HEK293 (cell line): ENCODE results near the gene TIAM2.

ENCODE experiments used
- CTCF ChIA-PET: fragments of 350-600 bp; formaldehyde crosslinking; extraction: SDS; loops from one replicate; lab custom pipeline; 2021; ENCODE audit warnings: antibody characterized with exemption; lab: Yijun Ruan, JAX
- POLR2A ChIA-PET: fragments of 300-600 bp; formaldehyde crosslinking; extraction: SDS; loops from one replicate; lab custom pipeline; 2020; ENCODE audit warnings: antibody characterized with exemption, inconsistent platforms; lab: Yijun Ruan, JAX
- H3K27ac ChIP-seq: fragments of 200-500 bp; sonication (Bioruptor generic); 2 replicates; pipeline ENCODE4 v1.5.1; 2014; ENCODE audit warnings: low read depth, low read length, control low read depth, inconsistent platforms; ENCODE audit errors: extremely low read depth
- H3K36me3 ChIP-seq, 2 experiments: fragments of 200-500 bp in 1 of 2; sonication (Bioruptor generic) in 1 of 2; 1 replicate in 1 of 2; 2 replicates in 1 of 2; pipeline ENCODE4 v1.5.1; 2014 to 2017; ENCODE audit warnings: inconsistent platforms in 2 of 2, low read length in 2 of 2; ENCODE audit not compliant: control insufficient read depth in 2 of 2, insufficient read depth in 1 of 2
- H3K4me1 ChIP-seq: fragments of 200-500 bp; sonication (Bioruptor generic); 2 replicates; pipeline ENCODE4 v1.5.1; 2014; ENCODE audit warnings: mild to moderate bottlenecking, low read length, inconsistent platforms; ENCODE audit not compliant: control insufficient read depth, insufficient read depth
- H3K4me3 ChIP-seq: 2 replicates; pipeline ENCODE4 v1.5.1; 2011; ENCODE audit warnings: low read depth, mild to moderate bottlenecking, control low read depth, low read length, moderate library complexity
- H3K9me3 ChIP-seq: fragments of 200-500 bp; sonication (Bioruptor generic); 2 replicates; pipeline ENCODE4 v1.5.1; 2014; ENCODE audit warnings: low read depth, low read length, inconsistent platforms; ENCODE audit not compliant: control insufficient read depth, insufficient read depth
- BCL11A ChIP-seq: fragments of 450-650 bp; formaldehyde crosslinking; IDR thresholded peaks from 2 replicates; pipeline ENCODE4 v1.5.1; 2016; ENCODE audit warnings: low read depth, missing biosample characterization, missing genetic modification characterization
- OSR2 ChIP-seq: fragments of 450-650 bp; formaldehyde crosslinking; IDR thresholded peaks from 2 replicates; pipeline ENCODE4 v1.5.1; 2016; ENCODE audit warnings: missing biosample characterization, missing genetic modification characterization
- OVOL3 ChIP-seq: fragments of 450-650 bp; formaldehyde crosslinking; IDR thresholded peaks from 2 replicates; pipeline ENCODE4 v1.5.1; 2016; ENCODE audit warnings: missing biosample characterization, missing genetic modification characterization
- RBAK ChIP-seq: fragments of 450-650 bp; formaldehyde crosslinking; IDR thresholded peaks from 2 replicates; pipeline ENCODE4 v1.5.1; 2016; ENCODE audit warnings: missing biosample characterization, missing genetic modification characterization
- REST ChIP-seq: fragments of 450-650 bp; formaldehyde crosslinking; IDR thresholded peaks from 2 replicates; pipeline ENCODE4 v1.5.1; 2016; ENCODE audit warnings: missing biosample characterization, missing genetic modification characterization
- SETDB1 ChIP-seq: IDR thresholded peaks from one replicate; pipeline ENCODE4 v1.6.1; 2017; ENCODE audit warnings: mild to moderate bottlenecking, low read length, moderate library complexity, mixed read lengths; ENCODE audit not compliant: insufficient read length
- YY2 ChIP-seq: fragments of 450-650 bp; formaldehyde crosslinking; IDR thresholded peaks from 2 replicates; pipeline ENCODE4 v1.5.1; 2016; ENCODE audit warnings: missing biosample characterization, missing genetic modification characterization
- ZBTB8A ChIP-seq: fragments of 450-650 bp; formaldehyde crosslinking; IDR thresholded peaks from 2 replicates; pipeline ENCODE4 v1.5.1; 2016; ENCODE audit warnings: missing biosample characterization, missing genetic modification characterization
- ZEB2 ChIP-seq: fragments of 450-650 bp; formaldehyde crosslinking; IDR thresholded peaks from 2 replicates; pipeline ENCODE4 v1.5.1; 2016; ENCODE audit warnings: missing biosample characterization, missing genetic modification characterization
- ZIC2 ChIP-seq: fragments of 450-650 bp; formaldehyde crosslinking; IDR thresholded peaks from 2 replicates; pipeline ENCODE4 v1.5.1; 2016; ENCODE audit warnings: missing biosample characterization, missing genetic modification characterization
- ZNF114 ChIP-seq: fragments of 450-650 bp; formaldehyde crosslinking; IDR thresholded peaks from 2 replicates; pipeline ENCODE4 v1.5.0; 2017; ENCODE audit warnings: missing biosample characterization, missing genetic modification characterization
- ZNF121 ChIP-seq: fragments of 450-650 bp; formaldehyde crosslinking; IDR thresholded peaks from 2 replicates; pipeline ENCODE4 v1.5.1; 2016; ENCODE audit warnings: missing biosample characterization, missing genetic modification characterization
- ZNF157 ChIP-seq: fragments of 450-650 bp; formaldehyde crosslinking; IDR thresholded peaks from 2 replicates; pipeline ENCODE4 v1.5.1; 2016; ENCODE audit warnings: missing biosample characterization, missing genetic modification characterization
- ZNF18 ChIP-seq: fragments of 450-650 bp; formaldehyde crosslinking; IDR thresholded peaks from 2 replicates; pipeline ENCODE4 v1.5.1; 2016; ENCODE audit warnings: missing biosample characterization, missing genetic modification characterization
- ZNF211 ChIP-seq: fragments of 450-650 bp; formaldehyde crosslinking; IDR thresholded peaks from 2 replicates; pipeline ENCODE4 v1.5.1; 2016; ENCODE audit warnings: low read depth, missing biosample characterization, missing genetic modification characterization
- ZNF214 ChIP-seq: fragments of 450-650 bp; formaldehyde crosslinking; IDR thresholded peaks from 2 replicates; pipeline ENCODE4 v1.5.1; 2017; ENCODE audit warnings: missing biosample characterization, mild to moderate bottlenecking, missing genetic modification characterization, borderline replicate concordance
- ZNF280D ChIP-seq: fragments of 450-650 bp; formaldehyde crosslinking; IDR thresholded peaks from 2 replicates; pipeline ENCODE4 v1.5.1; 2016; ENCODE audit warnings: missing biosample characterization, missing genetic modification characterization
- ZNF311 ChIP-seq: fragments of 450-650 bp; formaldehyde crosslinking; IDR thresholded peaks from 2 replicates; pipeline ENCODE4 v1.5.1; 2017; ENCODE audit warnings: missing biosample characterization, missing genetic modification characterization, borderline replicate concordance
- ZNF366 ChIP-seq: fragments of 450-650 bp; formaldehyde crosslinking; conservative IDR thresholded peaks from 2 replicates; pipeline ENCODE4 v1.5.1; 2016; ENCODE audit warnings: missing biosample characterization, missing genetic modification characterization
- ZNF391 ChIP-seq: fragments of 450-650 bp; formaldehyde crosslinking; IDR thresholded peaks from 2 replicates; pipeline ENCODE4 v1.5.1; 2016; ENCODE audit warnings: low read depth, missing biosample characterization, missing genetic modification characterization, borderline replicate concordance
- ZNF394 ChIP-seq: fragments of 450-650 bp; formaldehyde crosslinking; IDR thresholded peaks from 2 replicates; pipeline ENCODE4 v1.5.1; 2016; ENCODE audit warnings: missing biosample characterization, missing genetic modification characterization, mild to moderate bottlenecking, moderate library complexity, borderline replicate concordance
- ZNF48 ChIP-seq: fragments of 450-650 bp; formaldehyde crosslinking; IDR thresholded peaks from 2 replicates; pipeline ENCODE4 v1.5.1; 2016; ENCODE audit warnings: missing biosample characterization, missing genetic modification characterization
- ZNF510 ChIP-seq: fragments of 450-650 bp; formaldehyde crosslinking; IDR thresholded peaks from 2 replicates; pipeline ENCODE4 v1.5.1; 2018; ENCODE audit warnings: mild to moderate bottlenecking, missing genetic modification characterization, missing biosample characterization; ENCODE audit not compliant: insufficient replicate concordance
- ZNF521 ChIP-seq: fragments of 450-650 bp; formaldehyde crosslinking; IDR thresholded peaks from 2 replicates; pipeline ENCODE4 v1.5.1; 2017; ENCODE audit warnings: missing biosample characterization, mild to moderate bottlenecking, missing genetic modification characterization
- ZNF549 ChIP-seq: fragments of 450-650 bp; IDR thresholded peaks from 2 replicates; pipeline ENCODE4 v1.5.1; 2018; ENCODE audit warnings: missing biosample characterization, missing genetic modification characterization, mild to moderate bottlenecking, inconsistent platforms, moderate library complexity
- ZNF571 ChIP-seq: fragments of 450-650 bp; formaldehyde crosslinking; IDR thresholded peaks from 2 replicates; pipeline ENCODE4 v1.5.0; 2017; ENCODE audit warnings: missing biosample characterization, missing genetic modification characterization
- ZNF585B ChIP-seq: fragments of 450-650 bp; formaldehyde crosslinking; IDR thresholded peaks from 2 replicates; pipeline ENCODE4 v1.5.1; 2016; ENCODE audit warnings: missing biosample characterization, missing genetic modification characterization
- ZNF610 ChIP-seq: fragments of 450-650 bp; formaldehyde crosslinking; IDR thresholded peaks from 2 replicates; pipeline ENCODE4 v1.5.1; 2016; ENCODE audit warnings: missing biosample characterization, missing genetic modification characterization, borderline replicate concordance
- ZNF623 ChIP-seq: fragments of 450-650 bp; formaldehyde crosslinking; IDR thresholded peaks from 2 replicates; pipeline ENCODE4 v1.5.1; 2016; ENCODE audit warnings: missing biosample characterization, missing genetic modification characterization
- ZNF768 ChIP-seq: fragments of 450-650 bp; formaldehyde crosslinking; IDR thresholded peaks from 2 replicates; pipeline ENCODE4 v1.5.1; 2018; ENCODE audit warnings: missing biosample characterization, mild to moderate bottlenecking, missing genetic modification characterization
- ZNF837 ChIP-seq: fragments of 450-650 bp; formaldehyde crosslinking; IDR thresholded peaks from 2 replicates; pipeline ENCODE4 v1.5.1; 2016; ENCODE audit warnings: missing biosample characterization, missing genetic modification characterization

TIAM2 gene

DNA sequence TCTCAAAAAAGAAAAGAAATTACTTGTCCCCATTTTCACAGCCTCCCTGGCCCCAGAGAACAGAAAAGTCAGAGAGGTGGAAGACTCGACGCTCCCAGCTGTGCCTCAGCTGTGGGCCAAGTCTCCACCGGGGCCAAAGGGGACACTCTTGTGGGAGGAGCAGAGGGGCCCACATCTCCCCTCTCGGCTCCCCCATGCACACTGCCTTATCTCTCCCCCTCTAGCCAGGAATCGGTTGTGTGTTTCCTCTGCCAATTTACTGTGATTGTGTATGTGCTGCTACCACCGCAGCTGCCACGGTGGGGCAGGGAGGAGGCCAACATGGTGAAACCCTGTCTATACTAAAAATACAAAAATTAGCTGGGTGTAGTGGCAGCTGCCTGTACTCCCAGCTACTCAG lies 8.4 kb downstream of the TIAM2 start:
- Histone ChIP-seq H3K4me1 (peaks cover 5% of the 10 kb centered on the region; the same call in 1 of the 2 replicates), H3K36me3 (no peaks in the 10 kb centered on the region), H3K27ac (no peak overlapping the region), H3K4me3 (no peak overlapping the region), H3K9me3 (no peaks in the 10 kb centered on the region)
- POLR2A ChIA-PET, result no interaction called here
- no peak for TF ChIP-seq ZNF114 (tag by site-specific recombination)
- no peak for TF ChIP-seq ZNF549 (tag by site-specific recombination)
- no peak for TF ChIP-seq ZNF768 (tag by site-specific recombination)
- TF ChIP-seq ZIC2 (tag by site-specific recombination), result no peak
- no peak for TF ChIP-seq ZNF394 (tag by site-specific recombination)
- no peak for TF ChIP-seq ZBTB8A (tag by site-specific recombination)
- no peak for TF ChIP-seq ZNF391 (tag by site-specific recombination)
- no peak for TF ChIP-seq OSR2
- no peak for TF ChIP-seq SETDB1
- no peak for TF ChIP-seq ZNF510 (tag by site-specific recombination)
- TF ChIP-seq ZNF311, result no peak
- TF ChIP-seq ZNF571 (tag by site-specific recombination), result no peak
- no peak for TF ChIP-seq ZNF623
- no peak for TF ChIP-seq OVOL3 (tag by site-specific recombination)
- no peak for TF ChIP-seq ZNF280D
- no peak for TF ChIP-seq REST
- TF ChIP-seq, all 188 proteins: peak for 0
- CTCF ChIA-PET, result interaction anchor here (0.5 to 0.7 kb wide), 2 partner anchors 10 to 148 kb away, joined by 4 read pairs; no protein-coding TSS in a partner anchor

- ChIA-PET POLR2A (no interaction called here), CTCF (interaction anchor here (0.5 to 0.7 kb wide), 3 partner anchors 9 to 147 kb away, joined by 3 to 4 read pairs (median 4); no protein-coding TSS in a partner anchor)
- Histone ChIP-seq H3K36me3 (no peaks in the 10 kb centered on the region), H3K4me3 (no peak overlapping the region), H3K4me1 (peaks cover 5% of the 10 kb centered on the region; the same call in 1 of the 2 replicates), H3K9me3 (no peaks in the 10 kb centered on the region), H3K27ac (no peak overlapping the region)
- TF ChIP-seq ZNF18 (no peak), ZNF585B (tag by site-specific recombination) (no peak), ZNF48 (tag by site-specific recombination) (no peak), ZNF157 (no peak), ZNF366 (tag by site-specific recombination) (no peak), ZEB2 (tag by site-specific recombination) (no peak), ZNF521 (tag by site-specific recombination) (no peak), ZNF214 (tag by site-specific recombination) (no peak), ZNF121 (tag by site-specific recombination) (no peak), ZNF211 (tag by site-specific recombination) (no peak), BCL11A (tag by site-specific recombination) (no peak), RBAK (tag by site-specific recombination) (no peak), YY2 (tag by site-specific recombination) (no peak), ZNF837 (tag by site-specific recombination) (no peak), ZNF610 (no peak)
Measured at GRCh38 chr6:155004017-155004416, 8.9 kb downstream of the TIAM2 start.
